ENCODE measurements around the gene GNAS. TPM values are rescaled to one million over a fixed set of nuclear protein-coding genes. Genes with fewer than 3 reads are reported as not detected.
"Not testable (repeated sequence)": the region's sequence is repeated elsewhere in the genome, so short reads cannot be mapped to it uniquely, and the experiment has no call there.

The GNAS gene
- total RNA-seq, 1 donor from 2014 or later, result 940 TPM

- DNase-seq (ENCODE audit: low spot score), result no peak
Observed at GRCh38 chr20:58927490-58928061, 75.1 kb downstream of the GNAS start.

GRCh38 chr20:58930496-58930895, 78.0 kb downstream of the GNAS start:
- no peak for DNase-seq (ENCODE audit: low spot score)

- DNase-seq (ENCODE audit: low spot score), result no peak
Observed at GRCh38 chr20:58932170-58932569, 79.7 kb downstream of the GNAS start.

- DNase-seq (ENCODE audit: low spot score), result no peak
Observed at GRCh38 chr20:58938078-58938477, 85.6 kb downstream of the GNAS start.

GRCh38 chr20:58938541-58938940, 86.0 kb downstream of the GNAS start:
- no peak for DNase-seq (ENCODE audit: low spot score)

GRCh38 chr20:58941471-58941870, 89.0 kb downstream of the GNAS start:
- no peak for DNase-seq (ENCODE audit: low spot score)

GRCh38 chr20:58942549-58942948, 90.0 kb downstream of the GNAS start:
- no peak for DNase-seq (ENCODE audit: low spot score)

- no peak for DNase-seq (ENCODE audit: low spot score)
Observed at GRCh38 chr20:58944610-58945009, 92.1 kb downstream of the GNAS start.

- no peak for DNase-seq (ENCODE audit: low spot score)
Observed at GRCh38 chr20:58945965-58946631, 93.6 kb downstream of the GNAS start.

- DNase-seq (ENCODE audit: low spot score), result not testable (repeated sequence)
Observed at GRCh38 chr20:58947797-58948388, 95.4 kb downstream of the GNAS start.

GRCh38 chr20:58950603-58951002, 98.1 kb downstream of the GNAS start:
- DNase-seq (ENCODE audit: low spot score), result no peak

GRCh38 chr20:58953050-58953449, 100.5 kb downstream of the GNAS start:
- DNase-seq (ENCODE audit: low spot score), result no peak

GRCh38 chr20:58956078-58956477, 103.6 kb downstream of the GNAS start:
- no peak for DNase-seq (ENCODE audit: low spot score)

- DNase-seq (ENCODE audit: low spot score), result no peak
Observed at GRCh38 chr20:58959652-58960051, 107.1 kb downstream of the GNAS start.

Other genes starting within 250 kb of the GNAS start
- gene STX16, start 201.4 kb upstream of the GNAS start, total RNA-seq, result 84.4 TPM
- gene NPEPL1, start 159.9 kb upstream of the GNAS start, total RNA-seq, result 50.4 TPM
- 2.4 TPM for gene GNAS-AS1, start 1.8 kb upstream of the GNAS start, total RNA-seq
- 70.6 TPM for gene NELFCD, start 128.5 kb downstream of the GNAS start, total RNA-seq
- gene CTSZ, start 154.5 kb downstream of the GNAS start, total RNA-seq, result 116 TPM
- not detected for gene TUBB1, start 166.7 kb downstream of the GNAS start, total RNA-seq
- gene ATP5F1E, start 179.6 kb downstream of the GNAS start, total RNA-seq, result 77.7 TPM
- 62.1 TPM for gene PRELID3B, start 190.1 kb downstream of the GNAS start, total RNA-seq

Data from ureter (tissue), 1 donor.